Pulmonary artery endothelial cell (primary cell): ENCODE data around the gene SPTLC1. TPM values are rescaled to one million over a fixed set of nuclear protein-coding genes. Genes with fewer than 3 reads are reported as not detected.
"Not testable (repeated sequence)": the region's sequence is repeated elsewhere in the genome, so short reads cannot be mapped to it uniquely, and the experiment has no call there.

ENCODE experiments used
- DNase-seq: peaks from one replicate; pipeline ENCODE4 v3.0.0-alpha.2; 2011; ENCODE audit warnings: low read depth, low spot score
- total RNA-seq: library from RNA; depleted of rRNA; stranded (reverse); fragments of >200 nt; gene quantifications from 2 replicates; pipeline ENCODE4 v1.2.3, GENCODE V29; 2014

The SPTLC1 gene
- total RNA-seq, 1 donor from 2014 or later = 96.0 TPM

DNA sequence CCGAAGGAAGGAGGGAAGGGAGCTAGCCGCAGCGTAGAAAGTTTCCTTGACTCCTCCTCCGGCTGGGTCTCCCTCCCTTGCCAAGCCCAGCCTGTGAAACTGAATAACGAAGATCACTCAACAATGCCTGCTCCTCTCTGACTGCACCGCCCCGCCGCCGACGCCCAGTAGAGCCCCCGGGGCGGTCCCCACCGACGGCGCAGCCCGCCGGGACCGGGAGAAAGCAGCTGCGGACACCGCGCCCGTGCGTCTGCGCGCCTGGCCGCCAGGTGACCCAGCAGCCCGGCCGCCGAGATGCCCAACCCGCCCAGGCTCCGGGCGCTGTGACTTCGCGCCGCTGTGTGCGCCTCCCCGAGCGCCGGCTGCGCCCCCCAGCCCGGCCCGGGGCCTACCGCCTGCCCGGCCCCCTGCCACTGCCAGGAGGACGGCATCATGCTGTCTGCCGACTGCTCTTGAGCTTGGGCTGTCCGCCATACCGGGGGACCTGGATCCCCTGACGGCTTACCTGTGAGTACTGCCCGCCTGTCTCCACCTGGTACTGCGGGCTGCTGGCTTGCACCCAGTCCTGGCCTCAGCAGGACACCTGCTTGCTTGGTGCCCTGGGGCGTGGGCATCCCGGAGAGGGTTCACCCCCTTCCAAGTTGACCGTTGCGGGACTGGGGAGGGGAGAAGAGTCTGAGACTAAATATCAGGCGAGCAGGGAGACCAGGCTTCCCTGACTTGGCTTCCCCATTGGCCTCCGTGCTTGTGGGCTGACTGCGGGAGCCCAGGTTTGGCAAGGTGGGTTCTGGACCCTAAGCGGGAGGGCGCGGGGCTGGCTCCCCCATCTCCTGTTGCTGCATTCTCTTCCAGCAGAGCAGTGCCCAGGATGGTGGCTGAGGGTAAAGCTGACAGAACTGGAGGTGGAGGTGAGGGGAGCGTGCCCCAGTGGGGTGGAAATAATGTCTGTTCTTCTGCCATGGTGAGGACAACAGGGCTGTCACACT is 26.2 kb upstream of the SPTLC1 start:
- DNase-seq = no peak

DNA sequence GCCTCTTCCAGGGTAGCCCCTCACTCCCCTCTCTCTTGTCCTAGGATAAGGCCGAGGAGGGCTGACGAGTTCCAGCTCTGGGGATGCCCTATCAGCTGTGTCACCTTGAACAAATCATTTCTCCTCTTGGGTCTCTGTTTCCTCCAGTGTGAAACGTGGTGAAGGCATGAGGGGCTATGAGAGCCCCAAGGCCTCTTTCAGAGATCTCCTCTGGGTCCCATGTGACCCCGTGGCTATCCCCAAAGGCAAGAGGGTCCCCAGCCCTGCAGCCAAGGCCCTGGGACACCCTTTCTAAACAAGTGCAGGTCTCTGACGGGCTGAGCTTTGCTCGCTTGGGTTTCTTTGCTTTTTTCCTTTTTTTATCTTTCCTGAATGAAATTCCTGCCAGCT is 25.5 kb upstream of the SPTLC1 start:
- no peak for DNase-seq

DNA sequence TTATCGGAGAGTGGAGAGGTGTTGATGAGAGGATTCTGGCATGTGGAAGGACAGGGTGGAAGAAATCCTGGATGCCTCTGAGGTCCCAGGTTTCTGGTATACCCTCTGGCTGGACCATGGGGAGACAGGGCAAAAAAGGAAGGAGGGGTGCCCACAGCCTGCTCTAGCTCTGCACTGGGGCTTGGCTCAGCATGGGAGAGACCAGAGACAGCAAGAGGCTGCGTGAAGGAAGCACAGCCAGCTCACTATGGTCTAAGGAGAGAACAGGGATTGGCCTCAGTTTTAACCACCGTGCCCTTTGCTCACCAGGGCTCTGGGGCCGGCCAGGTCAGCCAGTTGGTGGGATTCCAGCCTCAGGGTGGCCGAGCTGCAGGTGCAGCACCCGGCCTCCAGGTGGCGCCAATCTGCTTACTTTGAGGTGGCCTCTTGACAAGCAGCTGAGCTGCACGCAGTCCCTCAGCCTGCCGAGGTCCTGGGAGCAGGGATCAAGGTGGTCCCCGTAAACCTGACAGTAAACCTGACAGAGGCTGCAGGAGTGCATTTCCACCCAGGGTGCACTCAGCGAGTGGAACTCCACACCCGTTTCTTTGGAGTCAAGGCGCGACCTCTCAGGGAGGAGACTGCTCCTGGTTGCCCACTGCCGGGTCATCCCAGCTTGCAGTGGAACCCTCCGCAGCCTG is 25.0 kb upstream of the SPTLC1 start:
- no peak for DNase-seq

DNA sequence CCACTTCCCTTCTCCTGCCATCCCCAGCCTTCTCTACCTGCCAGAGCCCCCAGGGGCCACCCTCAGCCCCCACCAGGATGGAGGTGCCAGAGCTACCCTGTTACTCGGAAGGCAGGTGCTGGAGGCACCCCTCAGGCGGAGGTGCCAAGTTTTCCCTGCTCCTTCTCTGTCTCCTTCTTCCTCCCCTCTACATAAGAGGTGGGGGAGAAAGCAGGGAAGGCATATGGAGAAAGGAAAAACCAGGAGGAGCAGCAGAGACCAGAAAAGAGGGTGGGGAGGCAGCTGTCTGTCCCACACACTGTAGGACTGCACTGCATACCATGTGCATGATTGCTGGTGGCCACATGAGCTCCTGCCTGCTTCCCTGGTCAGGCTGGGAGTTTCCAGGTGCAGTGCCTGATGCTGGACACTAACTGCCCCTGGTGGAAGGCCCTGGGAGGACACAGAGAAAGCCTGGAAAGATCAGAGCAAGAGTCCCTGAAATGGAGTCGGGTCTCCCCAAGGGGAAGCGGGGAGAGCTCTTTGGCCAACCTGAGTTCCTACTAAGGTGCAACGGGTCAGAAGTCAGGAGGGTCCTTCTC is 23.8 kb upstream of the SPTLC1 start:
- not testable (repeated sequence) for DNase-seq

DNA sequence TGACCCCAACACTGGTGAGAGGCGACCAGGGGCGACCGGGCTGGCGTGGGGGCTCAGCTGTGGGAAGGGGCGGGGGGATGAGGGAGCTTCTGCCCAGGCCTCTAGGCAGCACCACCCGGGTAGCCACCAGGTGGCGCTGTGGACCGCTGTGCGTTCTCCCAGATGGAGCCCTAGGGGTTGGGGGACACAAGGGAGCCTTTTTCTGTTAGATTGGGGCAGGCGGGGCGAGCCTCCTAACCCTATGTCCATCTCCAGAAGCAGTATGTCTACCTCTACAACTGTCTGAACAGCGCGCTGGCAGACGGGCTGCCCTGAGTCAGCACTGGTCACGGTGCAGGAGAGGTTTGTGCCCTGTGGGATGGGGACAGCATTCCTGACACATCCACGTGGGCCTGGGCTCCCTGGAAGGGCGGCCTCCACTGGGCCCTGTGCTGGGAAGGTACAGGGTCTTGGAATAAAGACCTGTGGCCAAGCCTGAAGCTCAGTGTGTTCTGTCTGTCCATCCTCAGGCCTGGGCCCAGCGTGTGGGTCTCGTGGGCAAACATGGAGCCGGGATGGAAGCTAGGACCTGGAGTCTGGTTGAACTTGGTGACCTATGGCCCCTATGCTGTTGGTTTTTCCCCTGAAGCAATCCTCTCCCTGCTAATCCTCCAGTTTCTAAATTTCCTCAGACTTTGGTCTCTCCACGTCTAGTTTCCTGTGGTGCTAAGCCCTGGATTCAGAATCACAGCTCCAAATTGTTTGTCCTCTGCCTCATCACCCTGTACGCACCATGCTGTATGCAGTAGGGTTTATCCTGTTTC is 23.1 kb upstream of the SPTLC1 start:
- DNase-seq = no peak

DNA sequence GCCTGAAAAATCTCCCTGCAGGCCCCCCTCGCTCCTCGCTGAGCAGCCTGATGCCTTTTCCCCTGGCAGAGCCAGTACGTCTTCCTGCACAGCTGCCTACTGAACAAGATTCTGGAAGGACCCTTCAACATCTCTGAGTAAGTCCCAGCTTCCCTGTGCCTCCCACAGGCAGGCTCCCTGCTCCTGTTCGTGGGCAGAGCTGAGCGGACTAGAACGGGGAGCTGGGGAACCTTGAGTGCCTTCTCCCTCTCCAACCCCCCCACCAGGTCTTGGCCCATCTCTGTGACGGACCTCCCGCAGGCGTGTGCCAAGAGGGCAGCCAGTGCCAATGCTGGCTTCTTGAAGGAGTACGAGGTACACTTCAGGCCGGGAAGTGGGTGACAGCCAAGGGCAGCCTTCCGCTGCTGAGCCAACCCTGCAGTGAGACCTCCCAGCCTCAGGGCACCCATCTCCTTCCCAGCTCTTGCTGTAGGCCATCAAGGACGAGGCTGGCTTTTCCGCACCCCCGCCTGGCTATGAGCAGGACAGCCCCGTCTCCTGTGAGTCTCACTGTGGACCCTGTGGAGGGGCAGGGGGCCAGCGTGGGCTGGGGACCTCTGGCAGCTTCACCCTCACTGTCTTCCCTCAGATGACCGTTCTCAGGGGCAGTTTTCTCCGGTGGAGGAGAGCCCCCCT is 21.1 kb upstream of the SPTLC1 start:
- no peak for DNase-seq

- no peak for DNase-seq
Observed at GRCh38 chr9:92135576-92135975, 20.4 kb upstream of the SPTLC1 start.

DNA sequence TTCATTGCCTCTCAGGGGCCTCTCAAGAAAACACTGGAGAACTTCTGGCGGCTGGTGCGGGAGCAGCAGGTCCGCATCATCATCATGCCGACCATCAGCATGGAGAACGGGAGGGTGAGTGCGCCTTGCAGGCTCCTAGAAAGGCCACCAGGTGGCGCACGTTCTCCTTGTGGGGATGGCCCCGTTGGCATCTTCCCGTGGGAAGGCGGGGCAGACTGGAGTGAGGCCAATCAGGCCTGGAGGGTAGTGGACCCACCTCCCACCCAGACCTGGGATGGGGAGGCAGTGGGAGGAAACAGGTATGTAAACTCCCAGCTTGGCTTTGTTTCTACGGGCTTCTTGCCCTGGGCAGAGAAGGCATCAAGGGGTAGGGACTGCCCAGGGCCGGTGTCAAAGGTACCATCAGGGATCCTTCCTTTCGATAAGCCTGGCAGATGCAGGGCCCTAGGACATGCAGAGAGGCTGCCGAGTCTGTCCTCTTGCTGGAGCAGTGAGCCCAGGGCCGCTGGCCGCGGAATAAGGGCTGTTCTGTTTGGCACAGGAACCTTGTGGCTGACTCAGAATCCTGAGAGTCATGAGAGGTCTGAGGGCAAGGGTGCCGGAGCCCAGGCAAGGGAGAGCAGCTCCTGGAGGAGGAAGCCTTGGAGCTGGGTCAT is 18.9 kb upstream of the SPTLC1 start:
- DNase-seq = no peak

DNA sequence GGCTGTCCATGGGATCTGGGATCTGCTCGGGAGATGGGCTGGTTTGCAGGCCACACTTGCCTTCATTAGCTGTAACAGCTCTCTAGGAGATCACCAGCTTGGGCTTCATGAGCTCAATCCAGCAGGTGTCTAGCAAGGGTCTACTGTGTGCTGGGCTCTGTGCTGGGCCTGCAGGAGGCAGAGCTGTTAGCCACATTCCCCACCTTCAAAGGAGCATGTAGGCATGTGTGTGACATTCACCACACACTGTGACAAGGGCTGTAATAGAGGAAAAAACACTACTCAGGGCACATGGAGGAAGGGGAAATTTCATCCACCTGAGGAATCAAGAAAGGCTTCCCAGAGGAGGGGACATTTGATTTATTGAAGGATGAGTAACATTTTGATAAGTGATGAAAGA is 17.7 kb upstream of the SPTLC1 start:
- not testable (repeated sequence) for DNase-seq

DNA sequence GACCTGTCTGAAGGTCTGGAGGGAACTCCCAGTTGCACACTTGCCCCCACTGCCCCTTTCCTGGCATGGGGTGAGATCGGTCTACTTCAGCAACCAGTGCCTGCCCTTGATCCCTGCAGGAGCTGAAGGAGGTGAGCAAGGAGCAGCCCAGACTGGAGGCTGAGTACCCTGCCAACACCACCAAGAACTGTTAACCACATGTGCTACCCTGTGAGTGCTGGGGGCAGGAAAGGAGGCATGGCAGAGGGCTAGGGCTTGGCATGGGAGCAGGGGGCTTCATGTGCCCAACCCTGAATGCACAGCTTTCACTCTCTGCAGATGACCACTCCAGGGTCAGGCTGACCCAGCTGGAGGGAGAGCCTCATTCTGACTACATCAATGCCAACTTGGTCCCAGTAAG is 17.3 kb upstream of the SPTLC1 start:
- no peak for DNase-seq

- DNase-seq = no peak
Observed at GRCh38 chr9:92122800-92123199, 7.6 kb upstream of the SPTLC1 start.

DNA sequence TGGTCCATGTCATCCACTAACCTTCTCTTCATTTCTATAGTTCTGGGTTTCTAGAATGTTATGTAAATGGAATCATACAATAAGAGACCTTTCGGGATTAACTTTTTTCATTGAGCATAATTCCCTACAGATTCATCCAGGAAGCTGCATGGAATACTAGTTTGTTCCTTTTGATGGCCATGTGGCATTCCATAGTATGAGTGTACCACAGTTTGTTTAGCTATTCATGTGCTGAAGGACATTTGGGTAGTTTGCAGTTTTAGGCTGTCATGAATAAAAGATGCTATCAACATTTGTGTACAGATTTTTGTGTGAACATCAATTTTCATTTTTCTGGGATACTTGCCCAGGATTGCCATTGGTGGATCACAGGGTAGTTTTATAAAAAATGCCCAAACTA is 6.8 kb upstream of the SPTLC1 start:
- DNase-seq = no peak

GRCh38 chr9:92121265-92121664 is 6.1 kb upstream of the SPTLC1 start:
- DNase-seq = no peak

GRCh38 chr9:92120138-92120537 is 4.9 kb upstream of the SPTLC1 start:
- no peak for DNase-seq

DNA sequence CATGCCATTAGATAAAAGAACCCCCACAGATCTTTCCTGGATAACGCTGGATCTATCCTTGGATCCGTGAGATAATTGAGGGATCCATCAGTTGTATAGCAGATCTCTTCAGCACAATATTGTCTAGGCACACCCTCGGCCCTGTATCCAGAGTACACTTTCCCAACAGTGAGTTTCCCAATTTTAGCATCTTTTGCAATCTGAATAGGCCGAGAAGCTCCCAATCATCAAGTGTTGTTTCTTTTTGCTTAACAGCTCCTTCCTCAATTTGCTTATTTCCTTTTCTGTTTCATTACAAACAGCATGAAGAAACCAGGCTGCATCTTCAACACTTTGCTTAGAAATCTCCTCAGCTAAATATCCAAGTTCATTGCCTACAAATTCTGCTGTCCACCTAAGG is 4.4 kb upstream of the SPTLC1 start:
- no peak for DNase-seq

GRCh38 chr9:92108122-92108521 is 7.1 kb downstream of the SPTLC1 start:
- no peak for DNase-seq

DNA sequence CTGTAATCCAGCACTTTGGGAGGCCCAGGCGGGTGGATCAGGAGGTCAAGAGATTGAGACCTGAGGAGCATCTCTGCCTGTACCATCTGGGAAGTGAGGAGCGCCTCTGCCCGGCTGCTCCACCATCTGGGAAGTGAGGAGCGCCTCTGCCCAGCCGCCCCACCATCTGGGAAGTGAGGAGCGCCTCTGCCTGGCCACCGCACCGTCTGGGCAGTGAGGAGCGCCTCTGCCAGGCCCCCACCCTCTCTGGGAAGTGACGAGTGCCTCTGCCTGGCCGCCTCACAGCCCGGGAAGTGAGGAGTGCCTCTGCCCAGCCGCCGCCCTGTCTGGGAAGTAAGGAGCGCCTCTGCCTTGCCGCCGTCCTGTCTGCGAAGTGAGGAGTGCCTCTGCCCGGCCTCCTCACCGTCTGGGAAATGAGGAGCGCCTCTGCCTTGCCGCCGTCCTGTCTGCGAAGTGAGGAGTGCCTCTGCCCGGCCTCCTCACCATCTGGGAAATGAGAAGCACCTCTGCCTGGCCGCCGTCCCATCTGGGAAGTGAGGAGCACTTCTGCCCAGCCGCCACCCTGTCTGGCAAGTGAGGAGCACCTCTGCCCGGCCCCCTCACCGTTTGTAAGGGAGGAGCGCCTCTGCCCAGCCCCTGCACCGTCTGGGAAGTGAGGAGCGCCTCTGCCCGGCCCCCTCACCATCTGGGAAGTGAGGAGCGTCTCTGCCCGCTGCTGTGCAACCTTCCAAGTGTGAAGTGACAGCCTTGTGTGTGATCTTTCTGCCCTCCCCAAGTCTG is 9.6 kb downstream of the SPTLC1 start:
- DNase-seq = not testable (repeated sequence)

GRCh38 chr9:92103601-92104000 is 11.6 kb downstream of the SPTLC1 start:
- DNase-seq = not testable (repeated sequence)

GRCh38 chr9:92100237-92100911 is 14.8 kb downstream of the SPTLC1 start:
- DNase-seq = peak; percentile 20
